ENCODE results near the gene PALD1. TPM values are rescaled to one million over a fixed set of nuclear protein-coding genes. Genes with fewer than 3 reads are reported as not detected.

The PALD1 gene
- polyA plus RNA-seq, 1 of the 3 experiments (the other 2 are of a cell fraction): 0.16 TPM

- Histone ChIP-seq H3K9me3 (no peaks in the 10 kb centered on the region), H3K9ac (no peak overlapping the region), H3K27ac (ENCODE audit: low read depth in 2 of 2, low read length in 1 of 2) (no peak overlapping the region), H3F3A (replicated peaks; ENCODE audit: insufficient read depth) (no peaks in the 10 kb centered on the region), H2AFZ (ENCODE audit: low read depth) (no peak overlapping the region), H4K20me1 (ENCODE audit: insufficient read depth) (no peaks in the 10 kb centered on the region), H3K4me2 (no peak overlapping the region), H3K79me2 (ENCODE audit: insufficient read depth) (no peaks in the 10 kb centered on the region), H3K27me3 (ENCODE audit: insufficient read depth) (no peaks in the 10 kb centered on the region; the same call in 1 of the 2 replicates), H3K36me3 (replicated peaks in 1 of 2; ENCODE audit: control insufficient read depth in 1 of 2, insufficient read depth in 2 of 2, low read length in 1 of 2) (no peaks in the 10 kb centered on the region), H3K9me2 (no peaks in the 10 kb centered on the region), H3K4me3 (ENCODE audit: low read depth in 2 of 2, low read length in 1 of 2) (no peak overlapping the region), H3K4me1 (ENCODE audit: control insufficient read depth in 1 of 2, insufficient read depth in 2 of 2, low read depth in 1 of 2, low read length in 1 of 2) (peaks cover 0 to 12% of the 10 kb centered on the region in 2 experiments; a peak in 1 of 4 replicates)
- TF ChIP-seq YY1 (IDR thresholded peaks at IDR 0.05; ENCODE audit: low read depth): no peak
- TF ChIP-seq MAX (IDR thresholded peaks at IDR 0.05; ENCODE audit: low read depth): no peak
- no peak for TF ChIP-seq PBX3 (IDR thresholded peaks at IDR 0.05)
- no peak for TF ChIP-seq ELF1 (IDR thresholded peaks at IDR 0.05)
- TF ChIP-seq ZBTB33 (IDR thresholded peaks at IDR 0.05; ENCODE audit: borderline replicate concordance, low read depth): no peak
- no peak for TF ChIP-seq RAD21 (IDR thresholded peaks at IDR 0.05; ENCODE audit: low read length)
- TF ChIP-seq MEF2A (IDR thresholded peaks at IDR 0.05; ENCODE audit: borderline replicate concordance, low read depth): no peak
- TF ChIP-seq TCF12 (IDR thresholded peaks at IDR 0.05): no peak
- TF ChIP-seq USF1 (IDR thresholded peaks at IDR 0.05; ENCODE audit: borderline replicate concordance, low read depth): no peak
- no peak for TF ChIP-seq EP300 (IDR thresholded peaks at IDR 0.05; ENCODE audit: borderline replicate concordance in 1 of 2, low read depth in 1 of 2, low read length in 1 of 2)
- TF ChIP-seq NRF1 (IDR thresholded peaks at IDR 0.05; ENCODE audit: low read depth, low read length): no peak
- no peak for TF ChIP-seq RFX5 (IDR thresholded peaks at IDR 0.05; ENCODE audit: low read length)
- ChIA-PET CTCF (interaction anchor here (0.8 to 1.5 kb wide), 3 partner anchors 18 to 158 kb away, joined by 3 to 6 read pairs (median 4); partner anchors contain the start of gene ADAMTS14), POLR2A (no interaction called here)
- WGBS (ENCODE audit: low lambda C conversion rate): 87% methylated on average over 5 of the region's 5 CpGs
- DNase-seq: no peak
Observed at GRCh38 chr10:70601746-70602145, 123.2 kb downstream of the PALD1 start.

GRCh38 chr10:70602665-70603448, 124.3 kb downstream of the PALD1 start, which contains the start of gene PRF1:
Gene PRF1, minus strand, starts transcription at chr10:70602741. Its CDS starts 1,839 bp downstream, at chr10:70600902.
- H3K4me1 ChIP-seq (ENCODE audit: control insufficient read depth in 1 of 2, insufficient read depth in 2 of 2, low read depth in 1 of 2, low read length in 1 of 2): peaks cover 0 to 5% of the 10 kb centered on the region in 2 experiments; a peak in 1 of 4 replicates
- no peaks in the 10 kb centered on the region for H4K20me1 ChIP-seq (ENCODE audit: insufficient read depth)
- H3K9ac ChIP-seq: no peak within 1 kb of the TSS
- no peaks in the 10 kb centered on the region for H3K9me3 ChIP-seq
- no peak for DNase-seq
- no peak within 1 kb of the TSS for H2AFZ ChIP-seq (ENCODE audit: low read depth)
- H3K27ac ChIP-seq (ENCODE audit: low read depth in 2 of 2, low read length in 1 of 2): no peak within 1 kb of the TSS
- POLR2A ChIA-PET: no interaction called here
- H3K4me3 ChIP-seq (ENCODE audit: low read depth in 2 of 2, low read length in 1 of 2): no peak within 1 kb of the TSS
- H3F3A ChIP-seq (replicated peaks; ENCODE audit: insufficient read depth): no peaks in the 10 kb centered on the region
- H3K36me3 ChIP-seq (replicated peaks in 1 of 2; ENCODE audit: control insufficient read depth in 1 of 2, insufficient read depth in 2 of 2, low read length in 1 of 2): no peaks in the 10 kb centered on the region
- CTCF ChIA-PET: interaction anchor here (0.8 kb wide), 1 partner anchor 154 kb away, joined by 3 read pairs; no protein-coding TSS in a partner anchor
- H3K9me2 ChIP-seq: no peaks in the 10 kb centered on the region
- H3K27me3 ChIP-seq (ENCODE audit: insufficient read depth): no peaks in the 10 kb centered on the region; the same call in 1 of the 2 replicates
- no peaks in the 10 kb centered on the region for H3K79me2 ChIP-seq (ENCODE audit: insufficient read depth)
- no peak within 1 kb of the TSS for H3K4me2 ChIP-seq
- 70% methylated on average over 15 of the region's 21 CpGs for WGBS (ENCODE audit: low lambda C conversion rate)
- TF ChIP-seq USF2 (IDR thresholded peaks at IDR 0.05; ENCODE audit: borderline replicate concordance, low read depth, low read length) (no peak), IRF3 (IDR thresholded peaks at IDR 0.05; ENCODE audit: low read depth, low read length) (no peak), FOSL2 (IDR thresholded peaks at IDR 0.05; ENCODE audit: borderline replicate concordance, low read depth) (no peak), EP300 (IDR thresholded peaks at IDR 0.05; ENCODE audit: borderline replicate concordance in 1 of 2, low read depth in 1 of 2, low read length in 1 of 2) (no peak), SMC3 (IDR thresholded peaks at IDR 0.05; ENCODE audit: low read depth, low read length) (no peak), MEF2A (IDR thresholded peaks at IDR 0.05; ENCODE audit: borderline replicate concordance, low read depth) (no peak), POLR2AphosphoS5 (IDR thresholded peaks at IDR 0.05; ENCODE audit: low read depth, low read length) (no peak), FOXJ3 (CRISPR knock-in tag; IDR thresholded peaks at IDR 0.05) (no peak), MXI1 (IDR thresholded peaks at IDR 0.05; ENCODE audit: low read depth, low read length) (no peak), TCF12 (IDR thresholded peaks at IDR 0.05) (no peak)

All from SK-N-SH (cell line).